HG02943 (cell line): ENCODE data around the gene SNF8.

Experiments used
- ATAC-seq: cut with Tn5 transposase; IDR thresholded peaks from one replicate; pipeline ENCODE4 v1.9.1; 2021; ENCODE audit warnings: mild to moderate bottlenecking, low read depth, moderate library complexity; ENCODE audit not compliant: unreplicated experiment

Gene SNF8

DNA sequence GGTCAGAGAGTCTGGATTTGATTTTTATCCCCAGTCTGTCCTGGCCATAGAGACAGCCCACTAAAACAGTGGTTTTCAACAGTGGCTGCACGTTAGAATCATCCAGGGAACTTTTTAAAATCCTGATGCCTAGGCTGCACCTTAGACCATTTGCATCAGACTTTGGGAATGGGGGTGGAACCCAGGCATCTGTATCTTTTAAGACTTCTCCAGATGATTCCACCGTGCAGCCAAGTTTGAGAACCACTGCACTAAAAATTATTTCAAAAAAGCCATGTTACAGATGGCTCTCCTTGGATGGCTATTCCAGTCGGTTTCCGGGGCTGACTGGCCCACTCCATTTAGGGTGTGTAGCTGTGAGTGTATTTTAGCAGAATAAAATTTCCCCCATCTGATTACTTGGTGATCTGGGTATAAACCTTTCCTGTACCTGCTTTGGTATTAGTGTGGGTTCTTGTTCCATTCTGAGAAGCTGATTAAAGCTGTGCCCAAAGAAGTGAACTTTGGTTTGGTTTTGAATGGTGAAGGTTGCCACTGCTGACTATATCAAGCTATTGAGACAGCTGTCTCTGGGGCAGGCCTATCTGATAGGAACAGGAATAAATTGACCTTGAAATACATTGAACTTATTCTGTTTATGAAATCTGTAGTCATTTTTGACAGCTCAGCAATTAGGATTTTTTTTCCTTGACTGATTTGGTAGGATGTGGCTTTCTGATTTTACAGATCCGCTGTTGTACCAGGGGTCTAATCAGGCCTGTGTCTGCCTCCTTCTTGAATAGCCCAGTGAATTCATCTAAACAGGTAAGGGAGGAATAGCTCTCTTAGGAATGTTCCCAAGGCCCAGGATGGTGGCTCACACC lies 50.8 kb downstream of the SNF8 start:
- ATAC-seq, result no peak

DNA sequence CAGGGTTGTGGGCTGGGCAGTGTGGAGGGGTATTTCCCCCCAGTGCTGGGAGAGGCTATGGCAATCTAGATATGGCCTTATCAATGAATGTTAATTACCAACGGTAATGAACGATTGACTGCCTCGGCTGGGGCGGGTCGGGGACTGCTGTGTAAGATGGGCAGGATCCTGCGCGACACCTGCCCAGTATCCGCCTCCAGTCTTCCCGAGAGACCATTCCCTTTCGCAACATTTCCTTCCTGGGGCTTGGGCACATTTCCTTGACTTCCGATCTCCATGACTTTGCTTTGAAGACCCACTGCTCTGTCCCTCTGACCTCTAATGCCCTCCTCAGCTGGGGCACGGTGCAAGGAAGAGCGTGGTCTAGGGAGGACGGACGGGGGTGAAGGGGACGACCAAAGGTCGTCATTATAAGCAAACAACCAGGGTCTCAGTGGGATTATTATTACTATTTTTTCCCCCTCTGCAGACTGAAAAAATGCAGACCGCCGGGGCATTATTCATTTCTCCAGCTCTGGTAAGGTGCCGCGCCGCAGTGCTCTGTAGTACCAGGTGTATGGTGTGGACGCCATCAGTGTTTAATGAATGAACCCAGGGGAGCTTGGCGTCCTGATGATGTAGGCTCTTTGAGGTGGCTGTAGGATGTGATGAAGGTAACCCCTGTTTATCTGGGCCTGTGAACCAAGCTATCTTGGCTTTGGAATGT lies 51.5 kb downstream of the SNF8 start:
- ATAC-seq, result no peak

DNA sequence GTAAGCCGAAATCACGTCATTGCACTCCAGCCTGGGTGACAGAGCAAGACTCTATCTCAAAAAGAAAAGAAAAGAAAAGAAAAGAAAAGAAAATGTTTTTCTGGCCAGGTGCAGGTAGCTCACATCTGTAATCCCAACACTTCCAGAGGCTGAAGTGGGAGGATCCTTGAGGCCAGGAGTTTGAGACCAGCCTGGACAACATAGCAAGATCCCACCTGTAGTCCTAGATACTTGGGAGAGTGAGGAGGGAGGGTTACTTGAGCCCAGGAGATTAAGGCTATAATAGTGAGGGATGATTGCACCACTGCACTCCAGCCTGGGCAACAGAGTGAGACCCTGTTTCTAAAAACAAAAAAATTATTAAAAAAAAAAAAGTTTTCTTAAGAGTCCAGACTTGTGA lies 54.6 kb downstream of the SNF8 start:
- ATAC-seq, result no peak

DNA sequence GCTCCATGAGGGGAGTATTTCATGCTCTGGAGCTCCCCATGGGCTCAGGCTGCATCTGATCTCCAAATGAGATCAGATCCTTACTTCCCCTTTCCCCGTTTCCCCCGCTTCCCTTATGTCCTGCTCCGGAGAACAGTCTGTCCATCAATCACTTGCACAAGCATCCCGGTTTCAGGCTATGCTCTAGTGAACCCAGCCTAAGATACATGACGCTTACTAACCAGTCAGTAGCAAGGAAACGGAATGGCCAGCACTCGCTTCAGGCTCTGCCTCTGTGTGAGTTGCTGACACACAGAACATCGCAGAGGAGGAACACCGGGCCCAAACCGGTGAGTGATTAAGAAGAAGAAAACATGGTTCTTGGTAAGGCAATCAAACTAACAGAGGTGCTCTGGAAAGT lies 61.5 kb downstream of the SNF8 start:
- ATAC-seq, result no peak

DNA sequence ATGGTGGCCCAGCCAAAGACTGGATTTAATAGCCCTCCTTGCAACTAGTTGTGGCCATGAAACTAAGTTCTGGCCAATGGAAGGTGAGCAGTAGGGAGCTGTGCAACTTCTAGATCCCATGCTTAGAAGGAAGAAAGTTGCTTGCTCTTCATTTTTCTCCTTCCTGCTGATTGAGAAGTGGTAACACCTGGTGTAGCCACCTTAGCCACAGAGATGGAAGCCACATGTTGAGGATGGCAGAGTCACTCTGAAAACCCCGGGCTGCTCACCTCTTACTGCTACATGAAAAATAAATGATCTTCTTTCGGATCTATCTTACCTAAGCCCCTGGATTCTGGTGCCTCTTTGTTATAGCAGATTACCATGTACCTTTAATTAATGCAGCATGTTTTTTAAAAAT lies 62.4 kb downstream of the SNF8 start:
- ATAC-seq, result no peak
